ENCODE data around the gene VPS16.
"Not testable (repeated sequence)": the region's sequence is repeated elsewhere in the genome, so short reads cannot be mapped to it uniquely, and the experiment has no call there.

The VPS16 gene

DNA sequence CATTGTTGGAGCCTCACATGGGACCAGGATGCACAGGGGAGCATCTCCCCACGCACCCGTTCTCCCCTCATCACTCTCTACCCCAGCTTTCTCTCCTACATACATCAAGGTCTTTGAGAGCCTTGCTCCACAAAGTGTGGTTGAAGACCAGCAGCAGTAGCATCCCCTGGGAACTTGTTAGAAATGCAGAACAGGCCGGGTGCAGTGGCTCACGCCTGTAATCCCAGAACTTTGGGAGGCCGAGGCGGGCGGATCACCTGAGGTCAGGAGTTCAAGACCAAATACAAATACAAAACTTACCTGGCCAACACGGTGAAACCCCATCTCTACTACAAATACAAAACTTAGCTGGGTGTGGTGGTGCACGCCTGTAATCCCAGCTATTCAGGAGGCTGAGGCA lies 32.6 kb upstream of the VPS16 start:
- not testable (repeated sequence) for DNase-seq

DNA sequence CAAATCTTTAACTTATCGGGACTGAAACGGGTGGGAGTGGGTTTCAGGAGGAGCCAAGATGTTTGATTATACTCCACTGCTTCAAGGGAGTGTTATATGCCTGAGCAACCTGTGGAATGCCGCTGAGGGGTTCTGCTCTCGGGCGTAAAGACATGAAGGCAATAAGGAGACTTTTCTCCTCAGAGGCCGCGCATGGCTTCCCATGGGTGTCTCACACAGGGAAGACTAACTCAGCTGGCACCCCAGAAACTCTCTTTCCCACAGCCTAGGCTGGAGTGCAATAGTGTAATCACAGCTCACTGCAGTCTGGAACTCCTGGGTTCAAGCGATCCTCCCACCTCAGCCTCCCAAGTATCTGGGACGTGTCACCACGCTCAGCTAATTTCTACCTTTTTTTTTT lies 30.9 kb upstream of the VPS16 start:
- DNase-seq: no peak

- no peak for DNase-seq
Observed at GRCh38 chr20:2812189-2812588, 28.4 kb upstream of the VPS16 start.

DNA sequence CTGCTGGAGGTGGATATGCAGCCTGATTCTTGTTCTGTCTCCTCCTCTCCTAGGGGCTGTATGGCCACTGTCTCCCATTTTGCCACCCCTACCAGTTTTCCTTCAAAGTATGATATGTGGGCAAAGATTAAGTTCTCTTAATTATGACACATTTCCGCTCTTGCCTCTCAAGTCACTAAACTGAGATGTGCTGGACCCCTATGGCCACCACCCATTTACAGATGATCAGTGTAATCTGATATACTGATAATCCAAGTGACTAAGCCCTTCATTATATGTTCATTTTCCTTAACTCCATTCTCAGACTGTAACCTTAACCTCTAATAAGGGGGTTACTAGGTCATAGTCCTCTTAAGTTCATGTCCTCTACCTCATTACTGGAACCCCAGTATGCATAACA lies 26.5 kb upstream of the VPS16 start:
- no peak for DNase-seq

GRCh38 chr20:2814587-2815051 lies 25.9 kb upstream of the VPS16 start, which contains the start of gene C20orf141:
TSS of gene C20orf141 (plus strand) at chr20:2814987. CDS start at chr20:2815185, 198 bp downstream.
- DNase-seq: no peak

- no peak for DNase-seq
Observed at GRCh38 chr20:2815242-2815900, 25.2 kb upstream of the VPS16 start.

DNA sequence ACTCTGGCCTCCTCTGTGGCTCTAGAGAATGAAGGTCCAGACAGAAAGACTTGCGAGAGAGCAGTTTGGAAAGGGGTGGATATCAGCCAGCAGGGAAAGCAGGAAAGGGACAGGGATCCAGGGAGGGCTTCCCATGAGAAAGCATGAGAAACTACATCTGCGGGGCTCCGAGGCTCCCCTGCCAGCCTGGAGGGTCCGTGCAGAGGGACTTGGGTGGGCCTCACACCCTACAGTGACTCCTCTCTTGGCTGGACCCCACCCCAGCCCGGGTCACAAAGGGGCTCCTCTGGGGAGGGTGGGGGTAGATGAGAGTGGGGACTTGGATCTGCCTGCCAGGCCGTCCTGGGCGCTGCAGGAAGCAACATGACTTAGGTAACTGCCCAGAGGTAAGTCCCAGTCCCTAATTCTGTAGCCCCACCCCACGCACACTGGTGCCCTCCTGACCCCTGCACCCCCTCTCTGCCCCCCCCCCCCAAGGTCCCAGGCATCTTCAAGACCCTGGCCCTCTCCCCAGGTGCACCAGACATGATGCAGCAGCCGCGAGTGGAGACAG lies 24.4 kb upstream of the VPS16 start, which contains the start of gene TMEM239:
TSS of gene TMEM239 (plus strand) at position 335 of the 553 bp plus-strand sequence. CDS start at position 526, 191 bp downstream.
- DNase-seq: no peak

GRCh38 chr20:2816583-2817340 lies 23.8 kb upstream of the VPS16 start:
- peak in 1 of 2 donors; percentile 12 for DNase-seq

DNA sequence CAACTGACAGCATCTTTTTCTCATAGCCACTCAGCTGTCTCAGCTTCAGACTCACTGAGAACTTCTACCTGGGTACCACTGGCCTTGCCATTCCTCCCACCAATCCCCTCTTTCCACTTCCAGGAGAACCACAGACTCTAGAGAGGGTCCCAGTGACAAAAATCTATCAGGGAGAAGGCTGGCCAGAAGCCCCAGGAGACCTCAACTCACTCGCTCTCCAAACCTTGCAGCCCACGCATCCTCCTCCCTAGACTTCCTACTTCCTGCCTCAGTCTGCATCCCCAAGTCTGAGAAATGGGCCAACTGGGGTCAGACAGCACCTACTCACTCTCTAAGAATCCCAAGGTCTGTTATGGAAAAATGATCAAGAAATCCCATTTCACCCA lies 23.2 kb upstream of the VPS16 start:
- DNase-seq: no peak

GRCh38 chr20:2817891-2818595 lies 22.5 kb upstream of the VPS16 start:
- no peak for DNase-seq

- peak in 1 of 2 donors; percentile 14 for DNase-seq
Observed at GRCh38 chr20:2820084-2820895, 20.3 kb upstream of the VPS16 start.

DNA sequence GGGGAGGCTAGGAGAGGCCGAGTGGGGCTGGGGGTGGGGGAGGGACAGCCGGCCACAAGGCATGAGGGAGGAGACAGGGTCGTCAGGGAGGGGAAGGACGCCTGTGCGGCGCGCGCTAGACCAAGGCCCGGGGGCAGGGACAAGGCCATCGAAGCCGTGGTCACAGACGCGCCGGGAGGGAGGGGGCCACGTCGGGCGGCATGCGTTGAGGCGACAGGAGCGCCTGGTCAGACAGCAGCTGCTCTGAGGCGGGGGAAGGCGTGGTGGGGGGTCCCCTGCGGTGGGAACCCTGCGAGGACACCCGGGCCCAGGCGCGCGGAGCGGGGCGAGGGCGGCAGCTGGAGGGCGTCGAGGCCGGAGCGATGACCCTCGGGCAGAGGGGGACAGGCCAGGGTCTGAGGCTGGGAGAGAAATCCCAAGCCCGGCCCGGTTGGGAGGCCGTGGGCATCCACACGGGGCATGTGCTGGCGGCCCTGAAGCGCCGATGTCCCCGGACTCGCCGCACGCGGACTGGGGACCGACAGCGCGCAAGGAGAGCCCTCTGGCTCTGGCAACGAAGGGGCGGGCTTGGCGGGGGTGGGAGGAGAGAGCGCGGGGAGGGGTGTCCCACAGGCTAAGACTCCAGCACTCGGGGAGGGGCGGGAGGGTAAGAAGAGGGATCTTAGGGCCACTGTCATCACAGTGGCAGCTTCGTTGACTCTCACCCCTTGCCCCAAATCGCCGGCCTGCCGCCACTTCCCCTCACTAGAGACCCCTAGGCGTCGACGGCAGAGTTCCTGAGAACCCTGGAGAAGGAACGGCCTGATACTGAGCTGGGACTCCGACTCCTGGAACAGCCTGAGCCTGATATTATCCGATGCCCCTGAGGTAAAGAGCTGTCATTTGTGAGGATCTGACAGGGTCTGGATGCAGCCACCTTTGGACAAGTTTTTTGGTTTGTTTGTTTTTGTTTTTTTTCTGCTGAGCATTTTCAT lies 19.4 kb upstream of the VPS16 start:
- peak in 1 of 2 donors; percentile 17 for DNase-seq

GRCh38 chr20:2822073-2822472 lies 18.5 kb upstream of the VPS16 start:
- no peak for DNase-seq

- peak in 1 of 2 donors; percentile 11 for DNase-seq
Observed at GRCh38 chr20:2825761-2826160, 14.8 kb upstream of the VPS16 start.

DNA sequence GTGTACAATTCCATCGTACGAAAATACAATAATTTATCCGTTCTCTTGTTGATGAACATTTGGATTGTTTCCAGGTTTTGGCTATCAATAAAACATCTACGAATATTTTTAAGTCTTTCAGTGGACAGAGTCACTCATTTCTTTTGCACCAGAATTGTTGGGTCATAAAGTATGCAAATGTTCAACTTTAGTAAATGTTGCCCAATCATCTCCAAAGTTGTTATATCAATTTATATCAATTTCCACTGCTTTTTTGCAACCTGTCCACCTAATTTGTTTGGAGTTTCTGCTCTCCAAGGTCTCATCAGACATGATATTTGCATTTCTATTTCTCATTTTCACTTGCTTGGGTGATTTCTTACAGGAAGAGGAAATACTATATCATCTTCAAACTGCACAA lies 13.9 kb upstream of the VPS16 start:
- no peak for DNase-seq

- DNase-seq: no peak
Observed at GRCh38 chr20:2829376-2829775, 11.2 kb upstream of the VPS16 start.

DNA sequence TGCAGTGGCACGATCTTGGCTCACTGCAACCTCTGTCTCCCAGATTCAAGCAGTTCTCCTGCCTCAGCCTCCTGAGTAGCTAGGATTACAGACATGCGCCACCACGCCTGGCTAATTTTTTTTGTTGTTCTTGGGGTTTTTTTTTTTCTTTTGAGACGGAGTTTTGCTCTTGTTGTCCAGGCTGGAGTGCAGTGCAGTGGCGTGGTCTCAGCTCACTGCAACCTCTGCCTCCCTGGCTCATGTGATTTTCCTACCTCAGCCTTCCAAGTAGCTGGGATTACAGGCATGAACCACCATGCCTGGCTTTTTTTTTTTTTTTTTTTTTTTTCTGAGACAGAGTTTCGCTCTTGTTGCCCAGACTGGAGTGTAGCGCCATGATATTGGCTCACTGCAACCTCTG lies 9.3 kb upstream of the VPS16 start:
- DNase-seq: not testable (repeated sequence)

DNA sequence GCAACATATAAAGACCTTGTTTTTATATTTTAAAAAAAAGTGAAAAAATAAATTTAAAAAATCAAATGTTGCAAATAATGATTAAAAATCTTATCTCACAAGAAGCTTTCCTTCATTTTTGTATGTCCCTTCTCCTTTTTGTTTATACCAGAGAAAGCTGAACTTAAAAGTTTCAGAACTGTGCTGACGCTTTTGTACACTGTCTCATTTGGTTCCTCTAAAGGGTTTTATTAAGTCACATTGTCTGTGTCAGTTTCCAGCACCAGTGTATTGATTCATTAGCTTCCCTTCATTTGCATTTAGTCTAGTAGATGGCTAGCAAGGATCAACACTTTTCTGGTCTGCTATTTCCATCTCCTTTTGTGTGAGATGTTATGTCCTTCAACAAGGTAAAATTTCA lies 6.8 kb upstream of the VPS16 start:
- DNase-seq: no peak

- no peak for DNase-seq
Observed at GRCh38 chr20:2834401-2835110, 6.0 kb upstream of the VPS16 start.

DNA sequence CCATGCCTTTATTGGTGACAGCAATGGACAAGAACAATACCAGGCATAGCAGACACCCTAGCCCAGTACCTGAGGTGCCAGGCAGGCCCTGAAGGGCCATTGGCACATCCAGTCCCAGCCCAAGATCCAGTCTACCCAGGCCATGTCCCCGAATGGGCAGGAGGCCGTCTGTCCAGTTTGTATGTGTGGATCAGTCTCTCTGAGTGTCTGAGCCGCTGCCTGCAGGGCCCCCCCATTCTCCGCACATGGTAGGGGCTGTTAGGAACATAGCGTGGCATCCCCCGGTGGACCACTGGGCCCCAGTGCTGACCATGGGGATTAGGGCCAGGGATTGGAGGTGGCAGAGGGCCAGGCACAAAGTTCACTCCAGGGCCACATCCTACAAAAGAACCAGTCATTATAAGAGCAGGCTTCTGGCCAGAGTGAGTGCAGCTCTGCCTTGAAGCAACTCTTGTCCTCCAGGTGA lies 5.2 kb upstream of the VPS16 start:
- no peak for DNase-seq

Data from stimulated activated CD4-positive, alpha-beta T cell treated with anti-CD3 and anti-CD28 coated beads, Interleukin-2, amount 100 ng/mL, for 24 hours (primary cell).